HG03378 (cell line): Measurements from ENCODE around the gene SH3PXD2A.
A peak's percentile ranks its signal among the peaks of the same experiment; 100 is the strongest.

Experiments used
- ATAC-seq: cut with Tn5 transposase; IDR thresholded peaks from one replicate; pipeline ENCODE4 v1.9.1; 2021; ENCODE audit warnings: mild to moderate bottlenecking, moderate library complexity; ENCODE audit not compliant: unreplicated experiment

SH3PXD2A gene, protein sequence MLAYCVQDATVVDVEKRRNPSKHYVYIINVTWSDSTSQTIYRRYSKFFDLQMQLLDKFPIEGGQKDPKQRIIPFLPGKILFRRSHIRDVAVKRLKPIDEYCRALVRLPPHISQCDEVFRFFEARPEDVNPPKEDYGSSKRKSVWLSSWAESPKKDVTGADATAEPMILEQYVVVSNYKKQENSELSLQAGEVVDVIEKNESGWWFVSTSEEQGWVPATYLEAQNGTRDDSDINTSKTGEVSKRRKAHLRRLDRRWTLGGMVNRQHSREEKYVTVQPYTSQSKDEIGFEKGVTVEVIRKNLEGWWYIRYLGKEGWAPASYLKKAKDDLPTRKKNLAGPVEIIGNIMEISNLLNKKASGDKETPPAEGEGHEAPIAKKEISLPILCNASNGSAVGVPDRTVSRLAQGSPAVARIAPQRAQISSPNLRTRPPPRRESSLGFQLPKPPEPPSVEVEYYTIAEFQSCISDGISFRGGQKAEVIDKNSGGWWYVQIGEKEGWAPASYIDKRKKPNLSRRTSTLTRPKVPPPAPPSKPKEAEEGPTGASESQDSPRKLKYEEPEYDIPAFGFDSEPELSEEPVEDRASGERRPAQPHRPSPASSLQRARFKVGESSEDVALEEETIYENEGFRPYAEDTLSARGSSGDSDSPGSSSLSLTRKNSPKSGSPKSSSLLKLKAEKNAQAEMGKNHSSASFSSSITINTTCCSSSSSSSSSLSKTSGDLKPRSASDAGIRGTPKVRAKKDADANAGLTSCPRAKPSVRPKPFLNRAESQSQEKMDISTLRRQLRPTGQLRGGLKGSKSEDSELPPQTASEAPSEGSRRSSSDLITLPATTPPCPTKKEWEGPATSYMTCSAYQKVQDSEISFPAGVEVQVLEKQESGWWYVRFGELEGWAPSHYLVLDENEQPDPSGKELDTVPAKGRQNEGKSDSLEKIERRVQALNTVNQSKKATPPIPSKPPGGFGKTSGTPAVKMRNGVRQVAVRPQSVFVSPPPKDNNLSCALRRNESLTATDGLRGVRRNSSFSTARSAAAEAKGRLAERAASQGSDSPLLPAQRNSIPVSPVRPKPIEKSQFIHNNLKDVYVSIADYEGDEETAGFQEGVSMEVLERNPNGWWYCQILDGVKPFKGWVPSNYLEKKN

DNA sequence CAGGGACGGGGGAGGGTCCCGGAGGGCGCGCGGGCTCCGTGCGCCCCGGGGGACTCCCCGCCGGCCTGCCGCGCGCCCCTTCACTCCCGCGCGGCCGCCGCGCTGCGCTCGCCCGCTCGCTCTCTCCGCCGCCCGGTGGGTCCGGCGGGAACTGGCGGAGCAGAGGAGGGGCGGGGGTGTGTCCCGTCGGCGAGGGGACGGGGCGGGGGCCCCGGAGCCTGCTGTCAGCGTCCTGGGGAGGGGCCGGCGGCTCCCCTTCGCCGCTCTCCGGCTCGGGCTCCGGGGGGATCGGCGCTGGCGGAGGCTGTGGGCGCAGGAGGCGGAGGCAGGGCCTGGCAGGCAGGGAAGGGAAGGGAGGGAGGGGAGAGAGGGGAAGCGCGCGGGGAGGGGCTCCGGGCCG lies at the start of gene SH3PXD2A:
Gene SH3PXD2A, minus strand, starts transcription at position 153 of the 400 bp plus-strand sequence. CDS start 310 bp downstream, outside the sequence.
- no peak for ATAC-seq

DNA sequence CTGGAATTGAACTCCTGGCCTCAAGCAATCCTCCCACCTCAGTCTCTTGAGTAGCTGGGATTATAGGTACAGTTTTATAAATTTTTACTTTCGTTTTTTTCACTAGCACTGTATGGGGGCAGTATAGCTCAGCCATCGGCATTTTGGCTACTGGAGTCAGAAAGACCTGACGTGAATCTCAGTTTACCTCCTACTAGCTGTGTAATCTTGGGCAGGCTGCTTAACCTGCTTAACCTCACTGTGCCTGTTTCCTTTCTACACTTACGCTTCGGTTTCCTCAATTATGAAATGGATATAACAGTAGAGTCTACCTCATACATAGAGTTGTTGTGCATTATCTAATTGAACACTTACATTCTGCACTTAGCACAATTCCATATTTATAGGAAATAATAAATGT lies 45.9 kb upstream of the SH3PXD2A start:
- no peak for ATAC-seq

DNA sequence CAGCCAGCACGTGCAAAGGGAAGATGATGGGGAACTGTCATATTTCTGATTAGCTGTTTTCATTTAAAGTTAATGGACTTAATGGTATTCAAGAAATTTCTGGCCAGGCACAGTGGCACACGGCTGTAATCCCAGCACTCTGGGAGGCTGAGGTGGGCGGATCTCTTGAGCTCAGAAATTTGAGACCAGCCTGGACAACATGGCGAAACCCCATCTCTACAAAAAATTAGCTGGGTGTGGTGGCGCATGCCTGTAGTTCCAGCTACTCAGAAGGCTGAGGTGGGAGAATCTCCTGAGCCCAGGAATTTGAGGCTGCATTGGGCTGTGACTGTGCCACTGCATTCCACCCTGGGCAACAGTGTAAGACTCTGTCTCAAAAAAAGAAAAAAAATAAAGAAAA lies 43.9 kb upstream of the SH3PXD2A start:
- no peak for ATAC-seq

DNA sequence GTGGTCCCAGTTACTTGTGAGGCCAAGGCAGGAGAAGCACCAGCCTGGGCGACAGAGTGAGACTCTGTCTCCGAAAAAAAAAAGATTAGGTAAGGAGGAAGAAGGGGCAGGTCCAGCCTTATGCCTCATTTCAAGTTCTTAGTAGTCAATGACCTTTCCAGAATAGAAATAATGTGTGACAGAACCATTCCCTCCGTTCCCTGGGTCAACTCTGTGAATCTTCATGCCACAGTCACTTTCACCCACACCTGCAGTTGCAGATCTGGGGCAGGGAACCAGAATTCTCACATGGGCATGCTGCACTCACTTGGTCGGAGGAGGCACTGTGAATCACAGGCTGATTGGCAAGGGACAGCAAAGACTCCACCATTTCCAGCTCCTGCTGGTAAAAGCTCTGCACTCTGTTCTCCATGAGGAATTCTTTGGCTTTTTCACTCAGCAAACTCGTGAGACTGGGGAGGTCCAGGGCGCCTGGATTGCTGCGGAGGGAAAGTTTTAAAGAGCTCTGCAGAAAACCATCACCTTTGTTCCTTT lies 41.9 kb upstream of the SH3PXD2A start:
- no peak for ATAC-seq

DNA sequence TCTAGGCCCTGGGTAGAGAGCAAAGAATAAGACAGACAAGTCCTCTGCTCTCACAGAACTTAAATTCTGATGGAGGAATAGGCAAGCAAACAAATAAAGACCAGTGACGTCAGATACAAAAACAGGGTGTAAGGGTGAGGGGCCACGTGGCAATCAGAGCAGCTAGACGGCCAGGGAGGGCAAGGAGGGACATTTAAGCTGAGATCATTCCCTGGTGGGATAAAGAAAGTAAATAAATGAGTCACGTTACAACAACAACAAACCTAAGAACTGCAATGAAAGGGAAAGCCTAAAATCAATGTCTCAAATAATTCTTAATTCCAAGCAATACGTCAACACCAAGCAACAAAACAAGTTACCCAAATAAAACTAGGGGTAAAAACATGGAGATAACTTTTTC lies 40.8 kb upstream of the SH3PXD2A start:
- ATAC-seq, result no peak

DNA sequence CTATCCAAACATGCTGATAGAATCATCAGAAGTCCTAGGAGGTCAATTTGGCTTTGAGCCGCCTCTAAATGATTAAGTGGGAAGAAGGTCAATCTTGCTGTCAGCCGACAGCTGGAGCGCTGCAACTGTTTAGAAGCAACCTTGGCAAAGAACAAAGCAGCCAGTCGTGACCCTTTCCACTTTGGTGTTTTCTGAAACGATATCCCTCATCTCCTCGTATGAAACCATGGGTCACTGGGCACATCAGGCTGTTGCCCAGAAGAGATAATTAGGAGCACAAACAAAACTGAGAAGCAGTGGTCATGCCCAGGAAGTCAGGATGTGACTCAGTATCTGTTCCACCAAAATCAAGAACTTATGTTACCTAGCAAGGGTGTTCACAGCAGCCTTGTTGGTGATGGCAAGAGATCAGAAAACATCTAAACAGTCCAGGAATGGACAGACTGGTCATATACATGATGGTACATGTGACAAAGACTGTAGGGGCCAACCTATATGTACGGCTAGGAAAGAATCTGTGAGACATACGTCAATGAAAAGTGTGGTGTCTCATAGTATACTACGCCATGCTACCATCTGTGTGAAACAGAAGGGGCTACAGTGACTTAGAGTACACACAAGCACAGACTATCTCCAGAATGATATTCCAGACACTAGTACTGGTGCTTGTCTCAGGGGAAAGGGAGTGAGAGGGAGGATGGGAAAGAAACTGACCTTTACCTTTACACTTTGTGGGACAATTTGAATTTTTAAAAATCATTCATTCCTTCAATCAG lies 40.2 kb upstream of the SH3PXD2A start:
- ATAC-seq, result no peak

DNA sequence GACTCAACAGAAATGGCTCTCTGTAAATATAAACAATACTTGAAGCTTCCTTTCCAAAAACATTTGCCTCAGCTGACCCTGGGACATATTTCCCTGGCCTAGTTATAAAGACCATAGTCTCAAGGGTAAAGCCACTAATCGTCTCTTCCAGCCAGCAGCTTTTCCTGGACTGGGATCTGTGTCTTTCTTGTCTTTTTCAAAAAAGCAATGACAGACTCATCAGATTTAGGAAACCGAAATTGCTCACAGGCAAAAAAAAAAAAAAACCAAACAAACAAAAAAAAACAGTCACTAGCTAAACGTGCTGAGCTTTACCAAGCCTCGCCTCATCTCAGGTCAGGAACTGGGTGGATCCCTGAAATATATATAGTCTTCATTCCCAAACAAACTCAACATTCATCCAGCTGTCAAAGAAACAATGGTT lies 39.1 kb upstream of the SH3PXD2A start:
- ATAC-seq, result no peak

DNA sequence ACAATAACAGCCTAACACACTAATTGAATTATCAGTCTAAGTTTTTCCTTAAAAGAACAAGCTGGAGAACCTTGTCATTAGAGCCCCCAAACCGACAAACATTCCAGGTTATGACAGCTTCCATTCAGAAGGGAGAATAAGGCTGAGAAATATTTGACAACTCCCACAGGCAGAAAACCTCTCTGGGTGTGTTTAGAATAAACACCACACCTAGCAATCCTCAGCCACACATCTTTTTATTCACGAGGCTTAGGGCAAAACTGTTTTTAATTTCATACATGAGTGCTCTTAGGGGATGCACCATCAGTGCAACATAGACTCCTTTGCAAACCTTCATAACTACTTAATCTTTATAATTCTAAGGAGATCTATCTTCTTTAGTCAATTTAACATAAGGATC lies 38.4 kb upstream of the SH3PXD2A start:
- ATAC-seq, result no peak

DNA sequence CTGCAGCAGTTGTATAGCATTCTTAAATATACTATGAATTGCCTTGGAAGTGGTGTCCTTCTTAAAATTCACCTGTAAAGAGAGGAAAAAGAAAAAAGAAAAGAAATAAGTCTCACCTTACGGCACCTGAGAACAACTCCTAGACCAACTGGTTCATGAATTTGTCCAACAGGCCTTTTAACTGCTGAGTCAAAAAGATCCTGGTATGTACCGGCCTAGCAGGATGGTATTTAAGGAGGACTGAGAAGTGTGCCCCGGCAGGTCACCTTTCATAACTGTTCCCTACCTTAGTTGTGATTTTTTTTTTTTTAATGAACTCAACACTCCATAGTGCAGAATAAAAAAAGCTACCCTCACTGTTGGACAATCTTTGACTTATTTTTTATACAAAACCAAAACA lies 36.8 kb upstream of the SH3PXD2A start:
- no peak for ATAC-seq

DNA sequence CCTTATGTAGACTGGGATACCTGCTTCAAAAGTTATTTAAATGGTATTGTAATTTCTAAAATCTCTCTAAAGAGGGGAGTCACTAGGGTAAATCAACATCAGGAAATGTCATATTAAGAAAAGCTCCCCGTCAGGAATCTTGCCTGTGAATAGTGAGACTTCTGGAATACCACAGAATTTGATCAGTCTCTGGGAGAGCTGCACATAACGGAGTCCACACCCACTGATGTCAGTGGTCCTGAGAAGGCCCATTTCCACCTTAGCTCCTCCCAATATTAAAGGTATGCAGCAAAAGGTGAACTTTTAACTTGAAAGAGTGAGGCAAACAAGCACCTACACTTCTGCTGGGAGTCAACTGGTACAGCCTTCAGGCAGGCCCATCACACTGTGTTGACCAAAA lies 35.3 kb upstream of the SH3PXD2A start:
- ATAC-seq, result no peak

DNA sequence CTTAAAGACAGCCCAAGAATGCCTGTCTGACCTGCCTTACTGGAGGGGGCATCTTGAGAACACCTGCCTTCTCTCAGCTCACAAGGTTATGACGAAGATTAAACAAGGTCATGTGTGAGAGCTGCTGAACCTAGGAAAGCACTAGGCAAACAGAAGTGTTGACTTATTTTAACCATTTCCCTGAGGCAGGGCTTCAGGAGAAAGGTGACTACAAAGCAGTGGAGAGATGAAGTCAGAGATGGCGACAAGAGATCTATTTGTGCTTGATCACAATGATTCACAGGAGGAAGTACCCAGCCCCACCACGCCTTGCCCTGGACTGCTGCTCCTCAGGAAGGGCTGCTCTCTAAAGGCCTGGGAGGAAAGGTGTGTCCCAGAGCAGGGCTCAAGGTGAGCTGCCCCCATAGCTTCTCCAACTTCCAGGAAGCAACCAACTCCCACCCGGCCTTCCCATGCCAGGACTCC lies 34.9 kb upstream of the SH3PXD2A start:
- no peak for ATAC-seq

DNA sequence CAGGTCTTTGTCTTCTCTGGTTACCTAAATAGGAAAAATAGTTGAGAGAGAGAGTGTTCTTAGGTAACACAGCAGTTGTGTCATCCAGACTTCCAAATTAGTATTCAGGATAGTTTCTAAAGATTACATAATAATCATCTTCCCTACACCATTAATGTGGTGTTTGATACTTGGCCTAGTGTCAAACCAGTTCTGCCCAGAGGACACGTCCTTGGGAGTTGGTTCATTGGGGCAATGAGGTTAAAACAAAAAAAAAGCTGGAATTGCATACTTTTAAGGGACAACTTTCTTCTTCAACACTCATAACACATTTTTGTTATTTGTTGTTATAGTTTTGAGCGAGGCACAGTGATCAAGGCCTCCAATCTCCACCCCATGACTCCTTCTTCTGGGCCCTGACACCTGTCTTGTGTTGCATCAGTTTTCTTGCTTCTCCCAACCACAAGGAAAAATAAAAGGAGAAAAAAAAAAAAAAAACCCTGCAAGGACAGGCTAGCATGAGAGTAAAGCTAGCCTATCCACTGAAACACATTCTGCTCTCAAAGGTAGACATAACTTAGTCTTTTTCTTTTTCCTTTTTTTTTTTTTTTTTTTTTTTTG lies 33.8 kb upstream of the SH3PXD2A start:
- ATAC-seq, result no peak

DNA sequence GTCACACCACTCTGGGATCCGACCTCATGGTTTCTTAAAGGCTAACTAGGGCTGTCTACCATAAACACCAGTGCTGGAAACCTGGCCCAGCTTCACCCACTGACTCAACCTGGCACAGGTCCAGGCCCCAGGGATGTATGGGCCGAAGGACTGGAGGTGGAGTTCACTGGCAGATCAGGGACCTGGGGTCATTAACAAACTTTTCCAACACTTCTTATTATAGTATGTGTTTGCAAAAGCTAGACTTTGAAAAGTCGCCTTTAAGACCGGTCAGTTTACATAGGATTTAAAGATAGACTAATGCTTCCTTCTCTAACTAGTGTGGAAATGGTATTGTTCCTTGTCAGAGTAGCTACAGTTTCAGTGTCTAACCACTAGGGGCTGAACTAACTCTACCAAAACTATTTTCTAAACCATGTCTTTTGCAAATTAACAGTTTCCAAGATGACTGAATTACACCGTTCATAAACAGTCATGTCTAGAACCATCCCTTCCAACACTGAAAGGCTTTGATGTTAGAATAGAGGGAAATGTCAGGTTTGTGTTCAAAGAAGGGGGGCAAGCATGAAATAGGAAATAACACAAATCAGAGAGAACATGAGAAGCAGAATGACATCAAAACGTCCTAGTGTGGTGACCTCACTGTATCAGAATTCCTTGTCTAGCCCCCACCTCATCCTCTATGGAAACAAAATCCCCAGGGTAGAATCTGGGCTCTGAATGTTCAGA lies 32.9 kb upstream of the SH3PXD2A start:
- ATAC-seq, result peak; percentile 57

DNA sequence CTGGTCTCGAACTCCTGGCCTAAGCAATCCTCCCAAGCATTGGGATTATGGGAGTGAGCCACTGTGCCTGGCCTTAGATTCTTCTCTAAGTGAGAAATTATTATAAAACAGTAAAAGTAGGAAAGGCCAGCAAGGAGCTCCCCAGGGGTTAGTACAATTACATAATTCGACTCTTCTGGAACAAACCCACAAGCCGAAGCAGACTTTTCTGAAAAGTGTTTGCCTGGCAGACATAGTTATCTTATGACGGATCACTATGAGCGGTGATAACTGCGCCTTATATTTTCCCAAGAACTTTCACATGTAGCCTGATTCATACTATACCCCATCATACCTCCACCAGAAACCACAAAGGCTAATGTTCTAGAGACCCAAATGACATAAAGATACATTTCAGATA lies 30.2 kb upstream of the SH3PXD2A start:
- no peak for ATAC-seq

DNA sequence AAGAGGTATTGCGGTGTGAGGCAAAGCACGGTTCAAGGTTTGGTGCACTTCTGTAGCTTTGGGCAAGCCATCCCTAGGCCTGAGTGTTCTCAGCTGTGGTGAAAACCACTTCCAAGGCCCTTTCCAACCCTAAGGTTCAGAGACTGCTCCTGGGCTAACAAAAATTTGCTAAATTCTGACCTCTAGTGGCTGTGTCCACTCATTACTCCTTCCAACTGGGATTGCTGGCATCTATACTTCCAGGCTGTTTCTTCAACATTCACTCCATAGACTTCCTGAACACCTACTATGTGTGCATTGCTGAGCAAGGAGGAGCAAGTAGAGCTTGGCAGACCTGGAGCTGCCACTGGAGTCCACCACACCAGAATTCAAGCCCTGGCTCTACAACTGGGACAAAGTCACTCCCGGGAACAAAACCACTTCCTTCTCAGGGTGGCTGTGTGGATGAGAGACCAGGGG lies 29.3 kb upstream of the SH3PXD2A start:
- no peak for ATAC-seq

DNA sequence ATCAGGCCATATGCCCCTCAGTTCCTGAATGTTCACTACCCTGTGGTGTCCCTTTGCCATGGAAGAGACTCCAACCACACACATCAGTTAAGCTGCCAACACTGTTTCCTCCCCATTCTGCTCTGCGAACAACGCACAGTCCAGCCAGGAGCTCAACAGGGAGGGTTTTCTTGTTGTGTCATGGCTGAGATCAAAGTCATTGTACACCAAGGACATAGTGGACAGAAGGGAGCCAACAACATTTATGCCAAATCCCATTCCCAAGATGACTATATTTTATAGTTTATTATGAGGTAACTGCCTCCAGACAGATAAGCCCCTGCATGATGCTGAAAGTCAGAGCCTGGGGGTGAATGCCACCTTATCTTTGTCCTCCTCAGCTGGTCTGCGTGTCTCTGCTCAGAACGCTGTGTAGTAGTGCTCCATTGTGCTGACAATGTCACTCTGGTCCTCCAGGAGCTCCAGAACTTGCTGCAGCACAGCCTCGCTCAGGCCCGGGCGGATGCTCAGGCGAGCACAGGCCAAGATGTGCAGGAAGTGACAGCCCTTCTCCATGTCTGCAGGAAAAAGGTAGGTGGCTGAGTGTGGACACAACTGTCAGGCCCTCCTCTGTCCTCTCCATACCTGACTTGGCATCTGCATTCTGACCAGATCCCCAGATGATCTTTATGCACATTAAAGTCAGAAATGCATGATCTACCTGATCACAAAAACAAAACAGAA lies 27.1 kb upstream of the SH3PXD2A start:
- no peak for ATAC-seq

DNA sequence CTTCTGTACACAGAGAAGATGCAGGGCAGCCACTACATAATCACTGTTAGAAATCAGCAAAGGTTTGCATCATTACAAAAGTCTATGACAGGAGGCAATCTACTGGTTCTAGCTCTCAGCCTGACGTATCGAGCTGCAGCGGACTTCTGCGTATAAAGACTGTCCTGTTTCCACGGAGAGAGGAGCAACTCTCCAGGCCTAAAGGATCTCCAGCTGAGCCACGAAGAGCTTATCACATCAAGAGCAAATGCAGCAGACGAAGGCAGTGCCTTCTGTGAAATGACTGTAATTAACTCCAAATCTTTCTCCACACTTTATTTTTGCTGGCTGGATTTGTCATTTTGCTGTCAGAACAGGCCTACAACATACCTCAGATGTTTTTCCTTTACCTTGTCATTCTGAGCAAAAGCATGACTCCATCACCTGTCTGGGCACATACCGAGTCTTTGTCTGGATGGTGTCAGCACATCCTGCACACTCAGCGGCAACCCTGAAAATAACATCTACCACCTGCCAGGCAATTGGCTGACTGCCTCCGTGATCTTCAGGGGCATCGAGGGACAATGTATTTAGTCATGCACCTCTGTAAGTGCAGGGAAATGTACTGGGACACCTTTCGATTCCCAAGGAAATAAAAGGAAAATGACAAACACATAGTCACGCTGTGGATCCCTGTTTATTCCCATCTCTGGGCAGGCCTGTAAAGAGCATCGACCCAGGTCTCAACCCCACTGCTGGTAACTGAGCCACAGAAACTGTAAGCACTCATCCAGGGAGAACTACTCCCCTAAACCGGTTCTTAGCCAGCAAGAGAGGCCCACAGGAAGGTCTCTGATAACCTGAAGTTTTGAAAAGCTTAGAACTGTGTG lies 26.3 kb upstream of the SH3PXD2A start:
- ATAC-seq, result no peak

DNA sequence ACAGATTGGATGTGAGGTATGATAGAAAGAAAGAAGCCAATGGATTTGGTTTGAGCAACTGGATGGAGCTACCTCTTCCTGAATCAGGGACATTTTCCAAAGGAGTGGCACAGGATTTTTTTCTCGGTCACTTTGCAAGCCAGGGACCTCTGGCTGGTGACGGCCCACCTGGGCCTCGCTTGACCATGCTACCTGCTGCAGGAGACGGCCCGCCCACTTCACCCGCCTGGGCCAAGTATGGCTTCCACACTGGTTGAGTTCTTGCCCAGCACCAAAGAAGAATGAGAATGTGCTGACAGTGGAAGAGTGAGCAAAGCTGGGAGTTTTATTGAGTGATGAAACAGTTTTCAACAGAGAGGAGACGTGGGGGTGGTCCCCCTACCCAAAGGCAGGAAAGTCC lies 24.5 kb upstream of the SH3PXD2A start:
- ATAC-seq, result no peak
